ENCODE measurements around the gene ENTPD3.

ENTPD3 gene, protein sequence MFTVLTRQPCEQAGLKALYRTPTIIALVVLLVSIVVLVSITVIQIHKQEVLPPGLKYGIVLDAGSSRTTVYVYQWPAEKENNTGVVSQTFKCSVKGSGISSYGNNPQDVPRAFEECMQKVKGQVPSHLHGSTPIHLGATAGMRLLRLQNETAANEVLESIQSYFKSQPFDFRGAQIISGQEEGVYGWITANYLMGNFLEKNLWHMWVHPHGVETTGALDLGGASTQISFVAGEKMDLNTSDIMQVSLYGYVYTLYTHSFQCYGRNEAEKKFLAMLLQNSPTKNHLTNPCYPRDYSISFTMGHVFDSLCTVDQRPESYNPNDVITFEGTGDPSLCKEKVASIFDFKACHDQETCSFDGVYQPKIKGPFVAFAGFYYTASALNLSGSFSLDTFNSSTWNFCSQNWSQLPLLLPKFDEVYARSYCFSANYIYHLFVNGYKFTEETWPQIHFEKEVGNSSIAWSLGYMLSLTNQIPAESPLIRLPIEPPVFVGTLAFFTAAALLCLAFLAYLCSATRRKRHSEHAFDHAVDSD

GRCh38 chr3:40387001-40387894 is at the start of gene ENTPD3:
Gene ENTPD3, plus strand, starts transcription at chr3:40387184. Its CDS starts 874 bp downstream, at chr3:40388058.
- DNase-seq (ENCODE audit: low read depth), result no peak

DNA sequence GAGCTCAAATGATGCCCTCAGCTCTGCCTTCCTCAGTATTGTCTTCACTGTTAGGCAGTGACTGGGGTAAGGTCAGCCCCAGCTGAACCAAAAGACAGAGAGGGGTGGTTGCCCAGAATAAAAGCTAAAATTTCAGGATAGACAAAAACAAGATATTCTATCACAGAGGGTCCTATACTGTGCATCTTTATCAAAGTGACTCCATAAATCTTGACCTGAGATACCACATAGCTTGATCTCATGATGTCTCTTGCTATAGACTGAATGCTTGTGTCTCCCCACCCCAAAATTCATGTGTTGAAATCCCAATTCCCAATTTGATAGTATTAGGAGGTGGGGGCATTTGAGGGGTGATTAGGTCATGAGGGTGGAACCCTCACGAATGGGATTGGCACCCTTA is 47.1 kb upstream of the ENTPD3 start:
- DNase-seq (ENCODE audit: low read depth), result no peak

DNA sequence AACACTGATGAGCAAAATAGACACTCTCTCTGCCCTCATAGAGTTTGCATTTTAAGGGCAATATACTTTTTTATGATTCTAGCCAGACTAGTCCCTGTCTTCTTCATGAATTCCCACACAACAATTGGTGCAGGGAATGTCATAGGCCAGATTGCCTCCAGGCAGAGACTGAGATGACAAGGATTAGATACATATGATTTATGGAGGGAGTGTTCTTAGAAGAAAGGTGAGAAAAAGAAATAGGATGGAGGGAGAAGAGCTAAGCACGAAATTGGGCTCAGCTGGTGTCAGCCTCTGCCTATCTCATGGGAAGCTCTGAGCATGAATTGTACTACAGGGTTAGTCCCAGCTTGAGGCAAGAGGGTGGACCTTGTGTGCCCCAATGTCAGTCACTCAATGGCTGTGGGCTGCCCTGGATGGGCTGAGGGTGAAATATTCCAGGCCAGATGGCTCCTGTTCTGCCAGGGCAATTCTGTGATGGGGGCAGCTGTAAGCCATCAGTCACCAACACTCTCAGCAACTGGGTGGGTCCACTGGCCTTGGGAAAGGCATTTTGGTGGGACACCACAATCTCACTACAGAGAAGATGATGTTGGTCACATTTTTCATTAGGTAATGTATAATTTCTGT is 46.3 kb upstream of the ENTPD3 start:
- no peak for DNase-seq (ENCODE audit: low read depth)

DNA sequence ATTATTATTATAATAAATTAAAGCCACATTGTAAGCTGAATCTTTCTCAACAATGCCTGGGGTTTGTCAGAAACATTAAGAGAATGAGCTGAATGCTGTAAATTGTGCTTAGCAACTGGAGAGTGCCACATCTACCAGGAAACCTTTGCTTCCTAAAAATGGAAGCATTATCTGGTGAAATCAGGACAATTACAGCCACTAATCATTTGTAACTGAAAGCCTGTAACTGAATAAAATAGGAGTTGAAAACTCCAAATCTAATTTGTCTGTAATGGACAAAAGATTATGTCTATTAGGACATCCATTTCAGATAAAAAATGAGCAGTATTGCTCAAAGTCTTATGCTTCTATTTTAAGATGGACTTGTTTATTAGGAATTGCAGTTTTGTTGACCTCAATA is 45.3 kb upstream of the ENTPD3 start:
- no peak for DNase-seq (ENCODE audit: low read depth)

DNA sequence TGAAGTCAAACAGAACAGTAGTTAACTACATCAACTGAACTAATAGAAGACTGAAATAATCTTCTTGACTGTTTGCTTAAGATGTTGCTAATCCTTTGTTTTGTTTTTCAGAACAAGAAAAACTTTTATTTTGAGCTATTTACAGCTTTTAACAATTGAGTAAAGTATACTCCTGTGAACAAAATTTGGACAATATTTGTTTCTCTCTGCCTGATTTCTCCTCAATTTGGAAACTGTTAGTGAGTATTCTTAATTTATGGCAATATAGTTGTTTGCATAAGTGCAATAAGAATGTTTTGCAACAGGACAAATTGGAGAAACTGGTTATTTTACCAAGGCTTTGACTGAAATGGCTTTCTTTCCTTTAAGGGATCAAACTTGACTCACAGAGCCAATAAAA is 36.5 kb upstream of the ENTPD3 start:
- DNase-seq (ENCODE audit: low read depth), result no peak

GRCh38 chr3:40355410-40355809 is 31.6 kb upstream of the ENTPD3 start:
- DNase-seq (ENCODE audit: low read depth), result no peak

DNA sequence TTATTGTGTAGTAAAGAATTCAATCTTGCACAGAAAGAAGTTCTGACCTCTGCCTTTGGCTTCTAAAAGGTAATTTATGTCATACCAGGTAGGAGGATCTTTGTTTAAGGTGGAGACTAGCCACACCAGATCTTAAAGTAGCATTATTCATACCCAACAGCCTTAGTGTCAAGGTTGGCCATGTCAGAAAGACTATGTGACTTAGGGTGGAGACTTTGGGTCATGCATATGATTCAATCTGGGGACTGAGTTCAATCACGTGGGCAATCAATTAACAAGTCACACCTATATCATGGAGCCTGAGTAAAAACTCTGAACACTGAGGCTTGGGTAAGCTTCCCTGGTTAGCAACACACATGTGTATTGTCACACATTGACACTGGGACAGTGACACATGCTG is 28.5 kb upstream of the ENTPD3 start:
- no peak for DNase-seq (ENCODE audit: low read depth)

- DNase-seq (ENCODE audit: low read depth), result no peak
These were observed 23.3 kb upstream of the ENTPD3 start for GRCh38 chr3:40363674-40364073.

- no peak for DNase-seq (ENCODE audit: low read depth)
These were observed 20.5 kb upstream of the ENTPD3 start for GRCh38 chr3:40366203-40367162.

- no peak for DNase-seq (ENCODE audit: low read depth)
These were observed 17.3 kb upstream of the ENTPD3 start for GRCh38 chr3:40369716-40370115.

DNA sequence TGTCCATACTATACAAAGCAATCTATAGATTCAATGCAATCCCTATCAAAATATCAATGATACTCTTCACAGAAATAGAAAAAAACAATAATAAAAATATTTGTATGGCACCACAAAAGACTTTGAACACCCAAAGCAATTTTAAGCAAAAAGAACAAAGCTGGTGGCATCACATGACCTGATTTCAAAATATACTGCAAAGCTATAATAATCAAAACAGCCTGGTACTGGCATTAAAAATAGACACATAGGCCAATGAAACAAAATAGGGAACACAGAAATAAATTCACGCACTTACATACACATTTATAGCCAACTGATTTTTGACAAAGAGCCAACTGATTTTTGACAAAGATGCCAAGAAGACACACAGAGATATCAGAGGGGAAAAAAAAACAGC is 9.2 kb upstream of the ENTPD3 start:
- no peak for DNase-seq (ENCODE audit: low read depth)

DNA sequence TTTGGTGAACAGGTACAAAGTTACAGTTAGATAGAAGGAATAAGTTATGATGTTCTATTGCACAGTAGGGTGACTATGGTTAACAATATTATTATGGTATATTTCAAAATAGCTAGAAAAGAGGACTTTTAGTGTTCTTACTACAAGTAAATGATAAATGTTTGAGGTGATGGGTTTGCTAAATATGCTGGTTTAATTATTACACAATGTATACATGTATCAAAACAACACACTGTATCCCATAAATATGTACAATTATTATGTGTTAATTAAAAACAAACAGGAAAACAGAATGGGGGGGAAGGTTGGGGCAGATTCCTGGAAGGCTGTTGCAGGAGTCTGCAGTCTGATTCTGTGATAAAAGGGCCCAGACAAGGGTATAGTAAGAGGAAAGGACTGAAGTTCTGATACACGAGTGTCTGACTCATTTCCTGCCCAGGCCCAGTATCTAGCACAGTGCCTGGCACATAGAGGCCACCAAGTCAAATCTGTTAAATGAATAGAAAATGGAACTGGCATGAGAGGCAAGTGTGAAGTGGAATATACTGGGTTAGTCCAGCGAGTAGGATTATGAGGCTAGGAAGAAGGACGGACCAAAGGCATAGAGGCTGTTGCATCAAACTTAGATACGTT is 7.2 kb upstream of the ENTPD3 start:
- no peak for DNase-seq (ENCODE audit: low read depth)

DNA sequence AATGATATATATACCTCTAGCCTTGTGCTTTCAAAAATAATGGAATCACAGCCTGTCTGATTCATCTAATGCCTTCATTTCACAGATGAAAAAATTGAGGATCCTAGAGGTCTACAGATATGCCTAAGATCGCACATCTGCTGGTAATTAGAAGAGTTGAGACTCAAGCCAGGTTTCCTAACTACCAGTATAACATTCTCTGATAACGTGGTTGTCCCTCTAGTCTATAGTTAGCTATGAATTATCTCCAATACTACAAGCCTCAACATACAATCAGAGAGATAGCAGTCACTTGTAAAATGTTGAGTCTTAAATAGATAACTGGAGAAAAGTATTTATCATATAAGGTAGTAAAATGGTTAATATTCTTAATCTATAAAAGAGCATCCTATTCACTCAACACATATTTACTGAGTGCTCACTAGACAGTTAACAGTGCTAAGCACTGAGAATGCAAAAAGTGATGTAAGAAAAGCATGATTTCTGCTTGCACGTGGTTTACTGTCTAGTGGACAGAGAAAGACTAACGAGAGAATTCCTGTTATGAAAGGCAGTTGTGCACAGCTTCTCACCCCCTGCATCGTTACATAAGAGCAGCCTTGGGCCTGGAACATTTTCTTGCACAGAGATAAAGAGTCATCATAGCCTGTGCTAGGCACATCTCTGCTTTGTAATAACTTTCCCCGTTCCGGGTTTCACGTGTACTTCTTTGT is 4.9 kb upstream of the ENTPD3 start:
- DNase-seq (ENCODE audit: low read depth), result no peak

GRCh38 chr3:40382617-40382979 is 4.4 kb upstream of the ENTPD3 start:
- no peak for DNase-seq (ENCODE audit: low read depth)

- DNase-seq (ENCODE audit: low read depth), result no peak
These were observed 771 bp upstream of the ENTPD3 start for GRCh38 chr3:40386213-40386612.

DNA sequence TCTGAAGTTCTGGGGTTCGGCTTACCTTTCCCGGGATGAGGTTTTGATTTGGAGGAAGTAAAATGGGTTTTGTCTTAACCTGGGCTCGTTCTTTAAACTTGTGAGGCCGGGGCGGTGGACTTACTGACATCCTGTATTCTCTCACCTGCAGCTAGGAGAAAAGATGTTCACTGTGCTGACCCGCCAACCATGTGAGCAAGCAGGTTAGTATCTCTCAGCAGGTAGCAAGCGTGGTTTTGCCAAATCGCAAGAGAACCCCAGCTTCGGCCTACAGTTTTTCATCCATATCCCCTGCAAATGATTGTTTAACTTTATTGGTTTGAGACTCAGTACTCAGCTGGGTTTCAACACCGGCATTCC is 891 bp downstream of the ENTPD3 start:
- DNase-seq (ENCODE audit: low read depth), result no peak

DNA sequence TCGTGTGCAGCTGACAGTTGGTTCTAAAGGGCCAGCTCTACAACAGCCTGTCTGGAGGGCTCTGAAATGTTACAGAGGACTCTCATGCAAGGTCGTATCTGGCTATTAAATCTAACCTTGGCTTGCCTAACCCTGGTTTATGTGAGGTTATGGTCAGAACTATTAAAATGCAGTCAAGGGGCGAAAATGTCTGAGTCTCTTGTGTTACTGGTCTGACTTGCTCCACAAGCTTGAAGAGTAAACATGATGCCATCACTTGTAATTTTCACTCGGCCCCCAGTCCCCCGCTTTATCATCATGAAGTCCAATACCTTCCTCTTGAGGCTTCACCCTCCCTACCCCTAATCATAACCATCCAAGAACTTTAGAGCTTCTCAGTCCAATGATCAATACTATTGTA is 9.4 kb downstream of the ENTPD3 start:
- no peak for DNase-seq (ENCODE audit: low read depth)

DNA sequence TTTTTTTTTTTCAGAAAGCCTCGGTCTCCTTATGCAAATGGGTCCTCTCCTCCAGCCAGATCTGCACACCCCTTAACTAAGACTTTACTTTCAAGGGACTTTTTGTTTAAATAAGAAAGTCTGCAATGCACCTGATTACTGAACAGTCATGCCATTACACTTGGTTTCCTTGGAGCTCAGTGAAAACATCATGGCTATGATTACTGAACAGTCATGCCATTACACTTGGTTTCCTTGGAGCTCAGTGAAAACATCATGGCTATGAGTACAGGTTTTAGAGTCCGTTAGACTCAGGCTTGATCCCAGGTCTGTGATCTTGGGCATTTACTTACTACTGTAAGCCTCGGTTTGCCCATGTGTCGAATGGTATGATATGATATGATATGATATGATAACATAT is 10.1 kb downstream of the ENTPD3 start:
- no peak for DNase-seq (ENCODE audit: low read depth)

- DNase-seq (ENCODE audit: low read depth), result no peak
These were observed 10.9 kb downstream of the ENTPD3 start for GRCh38 chr3:40397912-40398311.

DNA sequence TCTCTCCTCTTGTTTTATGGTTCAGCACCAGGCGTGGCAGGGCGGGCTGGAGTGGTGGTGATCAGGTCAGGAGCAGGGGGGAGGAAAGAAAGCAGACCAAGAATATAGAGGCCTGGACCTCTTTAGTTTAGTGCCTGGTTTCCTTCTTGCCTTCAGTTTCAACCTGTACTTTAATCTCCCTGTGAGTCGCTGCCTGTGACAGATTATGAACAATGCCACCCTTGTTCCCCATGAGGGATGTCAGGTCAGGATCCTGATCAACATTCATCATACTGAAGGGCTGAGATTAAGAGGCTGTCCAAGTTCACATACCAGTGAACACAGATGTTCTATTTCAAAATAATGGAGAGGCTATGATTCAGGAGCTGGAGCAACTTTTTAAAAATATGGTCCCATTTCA is 11.4 kb downstream of the ENTPD3 start:
- DNase-seq (ENCODE audit: low read depth), result no peak

All from T-helper 22 cell (primary cell).